ENCODE measurements around the gene ASTN2.

Gene ASTN2

DNA sequence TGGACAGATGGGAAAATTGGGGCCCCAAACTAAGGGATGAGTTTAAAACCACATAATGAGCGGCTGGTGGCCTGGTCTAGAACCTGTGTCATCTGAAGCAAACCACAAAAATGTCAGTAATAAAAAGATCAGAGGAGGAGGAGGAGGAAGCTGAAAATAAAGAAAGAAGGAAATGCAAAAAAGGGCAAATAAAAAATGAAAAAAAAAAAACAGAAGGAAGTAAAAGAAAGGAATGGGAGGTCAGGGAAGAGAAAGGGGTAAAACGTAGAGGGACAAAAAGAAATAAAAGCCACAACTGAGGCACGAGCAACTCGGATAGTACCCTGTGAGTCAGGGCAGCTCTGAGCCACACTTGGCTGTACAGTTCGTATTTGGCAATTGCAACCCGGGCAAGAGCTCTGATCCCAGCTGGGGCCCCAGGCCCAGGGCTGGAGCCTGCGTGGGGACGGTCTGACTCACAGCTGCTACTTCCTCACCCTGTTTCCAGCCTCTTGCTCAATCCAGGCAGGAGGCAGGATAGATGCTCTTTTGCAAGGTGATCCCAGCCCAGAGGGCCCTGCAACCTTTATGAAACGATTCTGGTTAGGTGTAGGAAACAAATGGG is 865.7 kb downstream of the ASTN2 start:
- DNase-seq (ENCODE audit: low read depth in 1 of 2, low spot score in 1 of 2), result no peak

DNA sequence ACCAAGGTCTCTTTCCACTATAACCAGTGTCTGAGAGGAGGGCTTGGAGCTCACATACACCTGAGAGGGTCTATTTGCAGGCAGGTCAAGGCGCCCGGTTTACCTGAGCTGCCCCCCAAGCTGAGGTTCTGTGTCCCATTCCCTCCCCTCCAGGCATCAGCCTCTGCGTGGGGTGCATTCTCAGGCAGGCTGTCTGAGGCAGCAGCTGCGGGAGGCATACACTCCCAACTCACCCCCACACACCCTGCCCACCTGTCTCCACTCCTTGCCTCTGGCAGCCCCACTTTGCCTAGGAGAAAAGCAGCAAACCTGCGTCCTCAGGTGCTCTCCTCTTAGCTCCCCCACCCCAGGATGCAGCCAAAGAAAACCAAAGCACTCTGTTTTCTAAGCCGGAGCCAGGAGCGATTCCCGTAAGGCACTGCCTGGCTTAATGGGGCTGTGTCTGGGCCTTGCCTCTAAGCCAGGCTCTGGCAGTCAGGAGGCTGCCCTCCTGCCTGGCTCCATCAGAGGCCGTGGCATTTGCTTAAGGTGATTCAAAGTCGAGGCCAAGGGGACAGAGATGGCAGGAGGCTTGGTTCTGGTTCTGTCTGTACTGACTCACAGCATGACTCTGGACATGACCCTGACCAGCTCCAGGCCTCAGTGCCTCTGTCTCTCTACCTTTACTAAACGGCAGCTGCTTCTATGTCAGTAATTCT is 867.0 kb downstream of the ASTN2 start:
- DNase-seq (ENCODE audit: low read depth in 1 of 2, low spot score in 1 of 2), result no peak

DNA sequence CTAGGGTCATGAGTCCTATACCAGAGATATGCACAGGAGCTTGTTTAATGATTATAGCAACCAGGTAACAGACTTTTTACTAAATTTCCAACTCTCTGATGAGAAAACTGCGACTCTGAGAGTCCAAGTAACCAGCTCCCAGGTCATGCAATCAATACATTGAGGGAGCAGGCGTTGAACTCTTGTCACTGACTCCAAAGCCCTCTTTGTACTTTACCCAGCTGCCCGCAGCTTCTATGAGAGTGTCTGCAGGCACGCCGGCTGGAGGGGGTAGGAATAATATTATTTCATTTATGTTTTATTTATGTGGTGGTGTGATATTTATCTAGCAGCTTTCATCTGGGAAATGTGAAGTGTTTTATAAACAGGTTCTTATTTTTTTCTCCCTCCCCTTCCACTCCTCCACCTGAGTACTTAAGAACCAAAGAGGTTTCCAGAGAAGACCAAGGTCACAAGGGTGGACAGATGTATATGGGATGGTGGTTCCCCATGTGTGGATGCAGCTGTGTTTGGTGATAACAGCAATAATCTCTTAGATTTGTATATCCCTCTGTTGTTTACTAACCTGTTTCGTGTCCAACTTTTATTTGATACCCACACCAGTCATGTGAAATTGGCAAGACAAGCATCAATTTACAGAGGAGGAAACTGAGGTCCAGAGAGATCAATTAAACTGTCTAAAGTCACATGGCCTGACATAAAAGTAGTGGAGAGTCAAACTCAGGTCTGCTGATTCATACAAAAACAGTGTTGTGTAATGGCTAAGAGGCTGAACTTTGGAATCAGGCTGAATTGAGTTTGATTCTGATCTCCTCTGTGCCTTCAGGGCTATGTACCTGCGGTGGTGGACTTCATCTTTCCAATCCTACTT is 867.9 kb downstream of the ASTN2 start:
- no peak for DNase-seq (ENCODE audit: low read depth in 1 of 2, low spot score in 1 of 2)

DNA sequence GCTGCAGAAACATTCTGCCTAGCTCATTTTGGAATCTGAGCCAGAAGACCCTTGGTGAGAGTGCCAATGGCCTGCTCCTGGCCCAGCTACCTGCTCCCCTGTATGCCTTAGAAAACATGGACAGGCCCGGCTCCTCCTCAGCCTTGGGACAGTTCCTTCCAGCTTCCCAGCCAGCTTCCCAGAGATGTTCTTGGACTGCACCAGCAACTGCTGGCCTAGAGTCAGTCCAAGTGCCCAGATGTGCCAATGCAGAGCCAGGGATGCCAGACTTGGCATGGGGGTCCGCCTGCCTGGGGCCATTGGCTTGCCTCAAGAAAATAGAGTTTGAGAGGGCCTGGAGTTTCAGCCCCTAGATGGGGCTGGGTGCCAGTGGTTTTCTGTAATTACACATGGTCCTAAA is 870.0 kb downstream of the ASTN2 start:
- no peak for DNase-seq (ENCODE audit: low read depth in 1 of 2, low spot score in 1 of 2)

DNA sequence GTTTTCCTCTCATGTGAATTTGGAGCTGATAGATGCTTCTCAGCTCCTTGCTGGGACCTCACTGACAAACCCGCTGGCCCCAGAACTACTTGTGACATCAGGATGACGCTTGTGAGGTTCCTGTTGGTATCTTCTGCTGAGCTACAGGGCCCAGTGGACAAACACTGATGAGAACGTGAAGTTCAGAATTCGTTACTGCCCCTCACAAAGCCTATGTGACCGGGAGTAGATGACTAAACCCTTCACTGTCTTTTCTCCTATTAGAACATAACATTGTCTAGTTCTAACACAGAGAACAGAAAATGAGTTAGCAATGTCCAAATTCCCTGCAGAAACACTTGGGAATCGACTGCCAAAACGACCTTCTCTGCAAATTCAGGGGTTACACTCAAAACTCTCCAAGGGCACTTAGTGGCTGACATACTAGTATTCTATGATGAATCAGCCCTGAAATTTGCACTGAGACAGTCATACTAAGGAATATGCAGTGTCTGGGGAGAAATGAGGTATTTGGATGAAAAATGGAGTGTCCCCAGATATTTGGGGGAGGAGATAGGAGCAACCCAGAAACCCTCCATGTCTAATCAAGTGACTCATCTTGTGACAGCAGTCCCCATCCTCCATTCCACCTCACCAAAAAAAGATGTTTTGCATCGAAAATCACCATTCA is 871.0 kb downstream of the ASTN2 start:
- DNase-seq (ENCODE audit: low read depth in 1 of 2, low spot score in 1 of 2), result no peak

DNA sequence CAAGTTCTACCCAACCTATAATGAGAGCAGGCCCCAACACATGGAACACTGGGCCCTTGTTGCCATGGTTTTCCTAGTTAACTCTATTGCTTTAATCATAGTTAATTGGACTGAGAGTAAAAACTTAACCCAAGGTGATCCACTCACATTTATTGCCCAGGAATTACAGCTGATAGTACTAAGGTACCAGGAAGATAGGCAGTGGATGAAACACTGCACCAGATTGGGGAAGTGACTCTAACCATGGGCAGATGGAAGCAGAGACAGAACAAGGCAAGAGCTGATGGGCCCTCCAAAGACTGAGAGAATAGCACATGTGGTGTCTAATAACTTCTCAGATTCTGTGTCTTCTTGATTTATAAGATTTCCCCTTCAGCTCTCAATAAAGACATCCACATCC is 873.5 kb downstream of the ASTN2 start:
- DNase-seq (ENCODE audit: low read depth in 1 of 2, low spot score in 1 of 2), result no peak

DNA sequence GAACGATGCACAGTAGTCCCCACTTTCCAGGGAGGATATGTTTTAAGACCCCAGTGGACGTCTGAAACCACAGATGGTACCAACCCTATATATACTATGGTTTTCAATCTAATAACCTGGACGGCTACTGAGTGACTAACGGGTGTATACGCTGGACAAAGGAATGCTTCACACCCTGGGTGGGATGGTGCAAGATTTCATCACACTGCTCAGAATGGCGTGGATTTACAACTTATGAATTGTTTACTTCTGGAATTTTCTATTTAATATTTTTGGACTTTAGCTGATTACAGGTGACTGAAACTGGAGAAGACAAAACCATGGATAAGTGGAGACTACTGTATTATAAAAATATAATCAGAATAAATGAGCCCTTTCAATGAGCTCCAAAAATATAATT is 875.3 kb downstream of the ASTN2 start:
- no peak for DNase-seq (ENCODE audit: low read depth in 1 of 2, low spot score in 1 of 2)

DNA sequence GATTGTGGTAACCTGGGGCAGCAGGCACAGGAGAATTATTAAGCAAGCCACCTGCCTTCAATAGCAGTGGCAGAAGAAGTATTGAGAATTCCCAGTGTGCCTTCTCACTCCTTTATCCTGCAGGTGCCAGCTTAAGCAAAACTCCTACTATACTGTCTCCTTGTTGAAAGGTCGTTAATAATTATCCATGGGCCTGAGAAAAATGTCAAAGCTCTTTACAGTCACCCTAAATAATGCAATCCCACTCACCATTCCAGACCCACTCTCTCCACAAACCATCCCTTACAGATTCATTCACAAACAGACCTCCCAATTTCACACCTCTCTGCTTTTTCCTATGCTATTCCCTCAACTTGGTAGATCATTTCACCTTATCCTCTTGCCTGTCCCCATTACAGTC is 889.2 kb downstream of the ASTN2 start:
- DNase-seq (ENCODE audit: low read depth in 1 of 2, low spot score in 1 of 2), result no peak

DNA sequence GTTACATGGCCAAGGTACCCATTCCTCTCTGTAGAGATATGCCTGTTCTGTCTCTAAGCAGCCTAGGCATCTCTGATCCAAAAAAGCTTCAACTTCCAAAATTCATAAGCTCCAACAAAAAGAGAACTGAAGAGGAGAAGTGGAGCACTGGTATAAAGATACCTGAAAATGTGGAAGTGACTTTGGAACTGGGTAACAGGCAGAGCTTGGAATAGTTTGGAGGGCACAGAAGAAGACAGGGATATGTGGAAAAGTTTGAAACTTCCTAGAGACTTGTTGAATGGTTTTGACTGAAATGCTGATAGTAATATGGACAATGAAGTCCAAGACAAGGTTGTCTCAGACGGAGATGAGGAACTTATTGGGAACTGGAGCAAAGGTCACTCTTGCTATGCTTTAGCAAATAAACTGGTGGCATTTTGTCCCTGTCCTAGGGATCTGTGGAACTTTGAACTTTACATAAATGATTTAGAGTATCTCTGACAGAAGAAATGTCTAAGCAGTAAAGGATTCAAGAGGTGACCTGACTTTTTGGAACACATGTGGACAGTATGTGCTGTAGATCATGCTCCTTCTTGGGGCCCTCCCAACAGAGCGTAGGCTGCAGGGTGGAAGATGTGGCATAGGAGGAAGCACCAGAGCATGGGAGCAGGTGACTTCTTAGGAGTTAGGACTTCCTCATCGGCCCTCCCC is 889.9 kb downstream of the ASTN2 start:
- DNase-seq (ENCODE audit: low read depth in 1 of 2, low spot score in 1 of 2), result no peak

DNA sequence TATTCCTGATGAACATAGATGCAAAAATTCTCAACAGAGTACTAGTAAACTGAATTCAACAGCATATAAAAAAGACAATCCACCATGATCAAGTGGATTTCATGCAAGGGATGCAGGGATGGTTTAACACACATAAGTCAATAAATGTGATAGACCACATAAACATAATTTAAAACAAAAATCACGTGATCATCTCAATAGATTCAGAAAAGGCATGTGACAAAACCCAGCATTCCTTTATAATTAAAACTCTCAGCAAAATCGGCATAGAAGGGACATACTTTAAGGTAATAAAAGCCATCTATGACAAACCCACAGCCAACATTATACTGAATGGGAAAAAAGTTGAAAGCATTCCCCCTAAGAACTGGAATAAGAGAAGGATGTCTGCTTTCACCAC is 894.6 kb downstream of the ASTN2 start:
- no peak for DNase-seq (ENCODE audit: low read depth in 1 of 2, low spot score in 1 of 2)

DNA sequence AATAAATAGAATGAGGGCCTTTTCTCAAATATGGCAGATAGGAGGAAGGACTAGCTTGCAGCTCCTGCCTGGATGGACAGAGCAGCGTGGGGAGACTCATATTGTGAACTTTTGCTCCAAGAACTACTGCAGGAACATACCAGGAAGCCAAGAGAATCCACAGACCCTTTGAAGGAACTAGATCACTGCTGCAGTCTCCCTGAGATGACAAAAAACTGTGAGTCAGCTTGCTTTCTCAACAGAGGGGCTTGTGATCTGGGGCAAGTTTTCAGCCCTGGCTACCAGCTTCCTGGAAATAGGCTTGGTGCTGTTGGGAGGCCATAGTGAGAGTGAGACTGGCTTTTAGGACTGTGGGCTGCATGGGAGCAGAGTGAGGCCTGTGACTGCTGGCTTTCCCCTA is 898.4 kb downstream of the ASTN2 start:
- no peak for DNase-seq (ENCODE audit: low read depth in 1 of 2, low spot score in 1 of 2)

DNA sequence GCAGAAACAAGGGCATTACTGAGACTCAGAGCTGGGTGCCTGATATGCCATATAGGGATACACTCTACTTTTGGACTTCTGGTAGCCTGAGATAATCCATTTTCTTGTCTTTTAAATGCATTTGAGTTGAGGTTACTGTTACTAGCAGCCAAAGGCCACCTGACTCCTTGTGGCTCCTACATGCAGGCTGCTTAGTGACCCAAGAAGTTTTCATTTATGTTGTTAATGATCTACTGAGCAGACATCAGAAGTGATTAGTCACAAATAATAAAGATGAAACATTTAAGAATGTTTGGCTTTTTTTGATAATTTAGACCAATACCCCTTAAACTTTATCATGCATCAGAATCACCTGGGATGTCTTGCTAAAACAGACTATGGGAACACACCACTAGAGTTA is 899.3 kb downstream of the ASTN2 start:
- DNase-seq (ENCODE audit: low read depth in 1 of 2, low spot score in 1 of 2), result no peak

DNA sequence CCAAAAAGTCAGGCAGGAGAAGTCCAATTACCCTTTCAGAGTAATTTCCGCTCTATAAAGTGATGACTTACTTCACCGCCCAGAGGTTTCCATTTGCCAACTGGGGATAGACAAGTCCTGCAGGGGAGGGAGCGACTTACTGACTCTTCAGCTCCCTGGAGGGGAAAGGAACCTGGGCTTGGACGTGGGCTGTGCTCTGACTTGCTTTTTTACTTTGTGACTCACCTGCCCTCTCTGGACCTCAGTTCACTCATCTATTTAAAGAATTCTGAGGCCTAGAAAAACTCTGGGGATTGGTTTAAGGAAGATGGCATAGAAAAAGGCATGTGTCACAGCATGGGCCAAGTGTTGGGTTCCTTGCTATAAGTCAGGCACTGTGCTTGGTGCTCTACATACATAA is 908.2 kb downstream of the ASTN2 start:
- no peak for DNase-seq (ENCODE audit: low read depth in 1 of 2, low spot score in 1 of 2)

DNA sequence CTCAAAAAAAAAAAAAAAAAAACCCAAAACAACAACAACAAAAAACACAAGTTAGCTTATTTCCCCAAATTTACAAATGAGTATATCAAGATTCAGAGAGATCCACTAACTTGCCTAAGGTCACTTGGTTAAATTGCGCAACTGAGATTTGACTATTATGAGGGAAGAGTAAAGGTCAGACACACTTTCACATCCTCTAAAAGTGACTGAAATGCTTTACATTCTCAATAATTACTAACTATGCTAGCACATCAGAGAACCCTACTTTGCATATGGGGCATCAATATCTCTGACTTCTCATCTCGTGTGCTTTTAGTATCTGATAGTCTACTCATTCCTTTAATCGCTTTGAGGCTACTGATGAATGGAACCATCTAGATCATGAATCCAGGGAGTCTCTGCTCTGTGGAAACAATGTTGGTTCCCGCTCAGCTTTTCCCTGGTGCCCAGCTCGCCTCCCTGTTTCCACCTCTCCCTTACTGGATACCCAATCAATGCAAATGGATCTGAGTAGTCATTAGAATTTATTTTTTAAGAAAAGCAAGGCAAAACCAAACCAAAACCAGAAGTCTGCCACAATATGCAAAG is 909.9 kb downstream of the ASTN2 start:
- DNase-seq (ENCODE audit: low read depth in 1 of 2, low spot score in 1 of 2), result no peak

DNA sequence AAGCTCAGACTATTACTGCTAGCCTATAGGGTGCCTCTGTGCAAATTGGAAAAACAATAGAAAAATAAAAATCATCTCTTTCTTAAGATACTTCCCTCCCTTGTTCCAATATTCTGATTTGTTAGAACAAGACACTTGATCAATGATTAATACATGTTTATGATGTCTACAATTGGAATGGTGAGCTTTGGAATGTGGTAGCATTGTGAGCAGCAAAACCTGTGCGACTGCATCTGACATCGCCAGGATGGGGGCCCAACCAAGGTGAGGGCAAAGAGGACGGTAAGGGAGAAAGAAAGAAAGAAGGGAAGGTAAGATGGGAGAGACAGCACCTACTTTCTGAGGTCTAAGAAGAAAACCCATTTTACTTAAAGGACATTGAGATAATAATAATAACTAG is 910.8 kb downstream of the ASTN2 start:
- DNase-seq (ENCODE audit: low read depth in 1 of 2, low spot score in 1 of 2), result no peak

DNA sequence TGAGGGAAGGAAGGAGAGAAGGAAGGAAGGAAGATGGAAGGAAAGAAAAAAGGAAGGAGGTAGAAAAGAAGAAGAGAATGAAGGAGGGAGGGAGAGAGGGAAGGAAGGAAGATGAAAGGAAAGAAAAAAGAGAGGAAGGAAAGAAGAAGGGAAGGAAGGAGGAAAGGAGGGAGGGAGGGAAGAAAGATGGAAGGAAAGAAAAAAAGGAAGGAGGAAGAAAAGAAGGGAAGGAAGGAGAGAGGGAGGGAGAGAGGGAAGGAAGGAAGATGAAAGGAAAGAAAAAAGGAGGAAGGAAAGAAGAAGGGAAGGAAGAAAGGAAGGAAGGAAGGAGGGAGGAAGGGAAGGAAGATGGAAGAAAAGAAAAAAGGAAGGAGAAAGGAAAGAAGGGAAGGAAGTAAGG is 912.1 kb downstream of the ASTN2 start:
- DNase-seq (ENCODE audit: low read depth in 1 of 2, low spot score in 1 of 2), result no peak

DNA sequence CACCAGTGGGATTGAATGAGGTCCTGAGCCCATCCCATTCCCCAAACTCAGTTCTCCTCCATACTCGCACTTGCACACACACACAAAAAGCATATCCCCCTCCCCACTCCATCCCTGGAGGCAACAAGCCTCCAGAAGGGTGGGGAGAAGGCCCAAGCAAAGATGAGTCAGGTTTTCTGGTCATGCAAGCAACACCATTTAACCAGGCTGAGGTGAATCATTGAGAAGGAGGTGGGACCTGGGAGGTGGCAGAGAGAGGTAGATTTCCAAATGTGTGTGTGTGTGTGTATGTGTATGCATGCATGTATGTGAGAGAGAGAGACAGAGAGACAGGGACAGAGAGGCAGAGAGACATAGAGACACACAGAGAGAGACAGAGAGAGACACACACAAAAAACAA is 913.0 kb downstream of the ASTN2 start:
- DNase-seq (ENCODE audit: low read depth in 1 of 2, low spot score in 1 of 2), result no peak

DNA sequence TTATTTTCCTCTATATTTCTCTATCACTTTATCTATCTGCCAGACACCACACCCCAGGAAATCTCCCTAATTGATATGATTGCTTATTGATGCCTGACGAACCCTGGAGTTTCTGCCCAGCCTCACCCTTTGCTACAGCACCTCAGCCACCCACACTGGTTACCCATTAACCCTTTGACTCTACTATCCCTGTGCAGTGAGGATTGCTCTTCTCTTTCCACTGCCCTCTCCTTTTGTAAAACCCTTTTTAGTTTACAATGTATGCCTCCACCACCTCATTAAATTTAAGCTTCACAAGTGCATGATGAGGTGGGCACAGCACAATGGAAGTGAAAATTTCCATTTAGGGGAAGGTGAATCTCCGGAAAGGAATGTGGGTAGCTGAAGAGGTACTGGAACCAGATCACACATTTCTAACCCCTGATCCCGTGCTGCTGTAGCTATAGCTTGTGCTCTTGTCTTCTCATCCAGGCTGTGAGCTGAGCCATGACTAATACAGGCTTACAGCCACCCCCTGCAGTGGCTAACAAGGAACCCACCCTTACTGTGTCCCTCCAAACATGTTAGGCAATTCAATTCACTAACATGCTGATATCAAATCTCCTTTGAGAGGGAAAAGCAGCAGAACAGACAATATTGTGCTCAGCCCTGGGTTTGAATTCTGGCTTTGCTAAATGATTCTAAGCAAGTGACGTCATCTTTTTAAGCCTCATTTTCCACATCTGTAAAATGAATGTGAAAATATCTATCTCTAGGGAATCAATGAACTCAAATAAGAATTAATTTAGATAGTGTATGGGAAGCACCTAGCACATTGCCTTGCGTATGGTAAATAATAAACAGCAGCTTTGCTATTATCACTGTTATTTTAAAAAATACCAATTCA is 914.6 kb downstream of the ASTN2 start:
- no peak for DNase-seq (ENCODE audit: low read depth in 1 of 2, low spot score in 1 of 2)

DNA sequence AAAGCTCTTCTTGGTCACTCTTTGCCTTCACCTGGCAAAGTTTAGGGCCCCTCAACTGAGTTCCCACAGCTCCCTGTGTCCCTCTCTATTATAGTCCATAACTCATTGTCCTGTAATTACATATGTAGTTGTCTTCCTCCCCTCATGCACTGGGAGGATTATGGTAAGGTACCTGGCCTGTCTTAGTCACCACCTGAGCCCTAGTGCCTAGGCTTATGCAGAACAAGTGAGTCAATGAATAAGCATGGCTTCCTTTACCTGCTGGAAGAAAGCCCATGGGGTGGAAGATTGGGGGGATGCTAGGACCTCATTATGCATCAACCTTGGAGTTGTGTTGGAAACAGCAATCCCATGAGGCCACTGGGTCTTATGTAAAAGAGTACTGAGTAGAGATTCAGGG is 915.4 kb downstream of the ASTN2 start:
- no peak for DNase-seq (ENCODE audit: low read depth in 1 of 2, low spot score in 1 of 2)

Data from stimulated activated CD4-positive, alpha-beta T cell treated with anti-CD3 and anti-CD28 coated beads, Interleukin-15, amount 100 ng/mL, for 1 hour (primary cell).